NOMO-1 treated with DMSO at 0.1 percent for 48 hours (cell line): ENCODE results near the gene UBC.
"Not testable (repeated sequence)": the region's sequence is repeated elsewhere in the genome, so short reads cannot be mapped to it uniquely, and the experiment has no call there.

Source experiments
- DNase-seq: peaks from one replicate; lab custom pipeline; 2025; ENCODE audit not compliant: unreplicated experiment; lab: John Stamatoyannopoulos, UW

UBC gene

DNA sequence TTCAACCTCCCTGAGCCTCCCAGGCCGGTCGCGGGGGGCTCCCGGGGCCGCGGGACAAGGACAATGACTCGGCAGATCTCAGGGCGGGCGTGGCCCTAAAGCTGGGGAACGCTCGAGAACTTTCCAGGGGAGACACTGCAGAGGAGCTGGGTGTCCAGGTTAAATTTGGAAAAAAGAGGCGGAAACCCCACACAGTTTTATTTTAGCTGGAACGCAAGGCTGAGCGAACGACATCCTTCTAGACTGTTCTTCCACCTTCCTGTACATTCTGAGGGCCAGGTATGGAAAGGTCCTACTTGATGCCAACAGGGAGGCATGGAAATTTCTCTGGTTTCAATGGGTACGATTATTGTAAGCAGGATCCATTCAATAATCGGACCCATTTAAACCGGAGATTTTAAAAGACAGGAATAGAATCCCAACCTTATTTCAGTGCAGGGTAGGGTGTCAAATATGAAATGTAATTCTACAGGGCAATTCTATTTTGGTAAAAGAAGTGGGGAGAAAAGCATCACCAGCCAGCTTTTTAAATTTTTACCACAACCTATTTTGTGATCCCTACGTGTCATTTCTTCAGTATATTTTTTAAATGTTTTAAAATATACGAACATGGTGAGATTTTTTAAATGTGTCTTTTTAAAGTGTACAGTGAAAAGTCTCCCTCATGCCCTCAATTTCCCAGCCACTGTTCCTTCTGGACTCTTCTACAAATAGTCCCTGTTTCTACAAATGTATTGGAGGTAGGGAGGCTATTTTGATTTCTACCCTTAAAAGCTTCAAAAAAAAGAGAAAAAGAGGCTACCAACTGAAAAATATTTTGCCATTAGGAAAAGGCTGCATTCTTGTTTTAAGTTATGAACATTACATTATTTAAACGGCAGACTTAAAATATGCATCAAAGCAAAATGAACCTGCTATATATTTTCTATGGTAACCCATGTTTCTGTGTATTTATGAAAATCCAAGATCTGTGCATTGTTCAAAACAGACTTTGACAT, 1.1 kb upstream of the UBC start:
- no peak for DNase-seq

DNA sequence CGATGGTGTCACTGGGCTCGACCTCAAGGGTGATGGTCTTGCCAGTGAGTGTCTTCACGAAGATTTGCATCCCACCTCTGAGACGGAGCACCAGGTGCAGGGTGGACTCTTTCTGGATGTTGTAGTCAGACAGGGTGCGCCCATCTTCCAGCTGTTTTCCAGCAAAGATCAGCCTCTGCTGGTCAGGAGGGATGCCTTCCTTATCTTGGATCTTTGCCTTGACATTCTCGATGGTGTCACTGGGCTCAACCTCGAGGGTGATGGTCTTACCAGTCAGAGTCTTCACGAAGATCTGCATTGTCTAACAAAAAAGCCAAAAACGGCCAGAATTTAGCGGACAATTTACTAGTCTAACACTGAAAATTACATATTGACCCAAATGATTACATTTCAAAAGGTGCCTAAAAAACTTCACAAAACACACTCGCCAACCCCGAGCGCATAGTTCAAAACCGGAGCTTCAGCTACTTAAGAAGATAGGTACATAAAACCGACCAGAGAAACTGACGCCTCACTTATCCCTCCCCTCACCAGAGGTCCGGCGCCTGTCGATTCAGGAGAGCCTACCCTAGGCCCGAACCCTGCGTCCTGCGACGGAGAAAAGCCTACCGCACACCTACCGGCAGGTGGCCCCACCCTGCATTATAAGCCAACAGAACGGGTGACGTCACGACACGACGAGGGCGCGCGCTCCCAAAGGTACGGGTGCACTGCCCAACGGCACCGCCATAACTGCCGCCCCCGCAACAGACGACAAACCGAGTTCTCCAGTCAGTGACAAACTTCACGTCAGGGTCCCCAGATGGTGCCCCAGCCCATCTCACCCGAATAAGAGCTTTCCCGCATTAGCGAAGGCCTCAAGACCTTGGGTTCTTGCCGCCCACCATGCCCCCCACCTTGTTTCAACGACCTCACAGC, 717 bp downstream of the UBC start:
- no peak for DNase-seq

DNA sequence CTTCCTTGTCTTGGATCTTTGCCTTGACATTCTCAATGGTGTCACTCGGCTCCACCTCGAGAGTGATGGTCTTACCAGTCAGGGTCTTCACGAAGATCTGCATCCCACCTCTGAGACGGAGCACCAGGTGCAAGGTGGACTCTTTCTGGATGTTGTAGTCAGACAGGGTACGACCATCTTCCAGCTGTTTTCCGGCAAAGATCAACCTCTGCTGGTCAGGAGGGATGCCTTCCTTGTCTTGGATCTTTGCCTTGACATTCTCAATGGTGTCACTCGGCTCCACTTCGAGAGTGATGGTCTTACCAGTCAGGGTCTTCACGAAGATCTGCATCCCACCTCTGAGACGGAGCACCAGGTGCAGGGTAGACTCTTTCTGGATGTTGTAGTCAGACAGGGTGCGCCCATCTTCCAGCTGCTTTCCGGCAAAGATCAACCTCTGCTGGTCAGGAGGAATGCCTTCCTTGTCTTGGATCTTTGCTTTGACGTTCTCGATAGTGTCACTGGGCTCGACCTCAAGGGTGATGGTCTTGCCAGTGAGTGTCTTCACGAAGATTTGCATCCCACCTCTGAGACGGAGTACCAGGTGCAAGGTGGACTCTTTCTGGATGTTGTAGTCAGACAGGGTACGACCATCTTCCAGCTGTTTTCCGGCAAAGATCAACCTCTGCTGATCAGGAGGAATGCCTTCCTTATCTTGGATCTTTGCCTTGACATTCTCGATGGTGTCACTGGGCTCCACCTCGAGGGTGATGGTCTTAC, 1.7 kb downstream of the UBC start:
- DNase-seq, result not testable (repeated sequence)

DNA sequence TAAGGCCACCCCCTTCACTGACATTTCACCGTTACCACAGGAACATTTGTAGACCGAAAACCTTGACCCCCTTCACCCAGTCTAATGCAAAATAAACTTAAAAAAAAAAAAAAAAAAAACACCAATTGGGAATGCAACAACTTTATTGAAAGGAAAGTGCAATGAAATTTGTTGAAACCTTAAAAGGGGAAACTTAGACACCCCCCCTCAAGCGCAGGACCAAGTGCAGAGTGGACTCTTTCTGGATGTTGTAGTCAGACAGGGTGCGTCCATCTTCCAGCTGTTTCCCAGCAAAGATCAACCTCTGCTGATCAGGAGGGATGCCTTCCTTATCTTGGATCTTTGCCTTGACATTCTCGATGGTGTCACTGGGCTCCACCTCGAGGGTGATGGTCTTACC, 2.9 kb downstream of the UBC start:
- DNase-seq, result not testable (repeated sequence)

DNA sequence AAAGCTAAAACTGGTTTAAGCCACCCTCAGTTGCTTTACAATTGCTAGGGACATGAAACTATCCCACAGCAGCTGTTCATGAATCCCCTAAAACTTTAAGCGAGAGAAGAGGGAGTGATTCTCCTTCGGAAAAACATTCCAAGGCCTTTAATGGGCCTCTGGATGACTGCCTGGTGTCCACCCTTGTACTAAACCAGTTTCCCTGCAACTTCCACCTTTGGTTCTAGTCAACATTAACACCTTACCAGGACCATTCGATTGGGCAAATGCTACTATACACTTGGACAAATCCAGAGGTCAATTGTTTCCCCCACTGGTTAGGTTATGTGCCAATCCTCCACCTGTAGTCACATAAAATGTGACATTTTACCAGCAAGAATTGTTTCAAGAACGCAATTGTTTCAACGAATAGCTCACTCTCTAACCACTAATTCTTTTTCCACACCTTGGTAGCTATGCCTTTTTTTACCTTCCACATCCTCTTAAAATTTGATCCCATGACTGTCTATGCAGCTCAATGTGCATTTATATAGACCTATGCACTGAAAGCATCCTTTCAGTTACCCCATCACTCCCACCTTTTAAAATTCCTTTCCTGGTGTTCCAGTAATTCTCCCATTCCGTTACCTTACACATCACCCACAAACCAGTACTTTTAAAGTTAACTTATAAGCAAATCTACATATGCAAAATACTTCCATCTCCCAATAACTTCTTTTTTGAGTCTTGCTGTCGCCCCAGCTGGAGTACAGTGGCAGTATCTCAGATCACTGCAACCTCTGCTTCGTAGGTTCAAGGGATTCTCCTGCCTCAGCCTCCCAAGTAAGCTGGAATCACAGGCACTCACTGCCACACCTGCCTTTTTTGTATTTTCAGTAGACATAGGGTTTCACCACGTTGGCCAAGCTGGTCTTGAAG, 3.6 kb downstream of the UBC start:
- no peak for DNase-seq

DNA sequence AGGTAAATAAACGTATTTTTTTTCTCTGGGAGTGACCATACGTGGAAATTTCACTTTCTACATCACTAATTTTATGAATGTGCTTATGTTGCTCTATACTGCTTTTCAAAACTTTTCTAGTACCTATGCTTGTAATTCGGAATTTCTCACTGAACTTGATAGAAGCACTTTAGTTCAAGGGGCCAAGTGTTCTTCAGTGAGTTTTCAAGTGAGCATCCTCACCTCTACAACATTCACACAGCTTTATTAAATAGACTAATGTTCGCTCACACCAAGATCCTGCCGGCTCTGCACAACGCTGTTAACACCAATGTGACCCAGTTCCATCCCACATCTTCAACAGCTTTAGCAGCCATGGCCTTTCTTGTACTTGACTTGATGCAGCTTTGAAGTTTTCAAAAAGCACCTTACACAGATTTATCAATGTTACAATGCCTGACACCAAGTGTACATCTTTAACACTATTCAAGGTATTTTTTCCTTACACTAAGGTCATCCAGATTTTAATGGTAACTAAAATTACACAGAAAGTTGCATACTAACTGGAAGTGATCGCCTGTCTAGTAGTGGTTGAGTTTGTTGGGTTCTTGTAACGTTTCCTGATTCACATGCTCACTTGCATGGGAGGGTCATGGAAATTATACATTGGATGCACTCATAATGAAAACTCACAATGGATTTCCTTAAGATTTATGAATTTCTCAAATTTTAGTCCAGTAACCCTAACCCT, 4.5 kb downstream of the UBC start:
- DNase-seq, result no peak

DNA sequence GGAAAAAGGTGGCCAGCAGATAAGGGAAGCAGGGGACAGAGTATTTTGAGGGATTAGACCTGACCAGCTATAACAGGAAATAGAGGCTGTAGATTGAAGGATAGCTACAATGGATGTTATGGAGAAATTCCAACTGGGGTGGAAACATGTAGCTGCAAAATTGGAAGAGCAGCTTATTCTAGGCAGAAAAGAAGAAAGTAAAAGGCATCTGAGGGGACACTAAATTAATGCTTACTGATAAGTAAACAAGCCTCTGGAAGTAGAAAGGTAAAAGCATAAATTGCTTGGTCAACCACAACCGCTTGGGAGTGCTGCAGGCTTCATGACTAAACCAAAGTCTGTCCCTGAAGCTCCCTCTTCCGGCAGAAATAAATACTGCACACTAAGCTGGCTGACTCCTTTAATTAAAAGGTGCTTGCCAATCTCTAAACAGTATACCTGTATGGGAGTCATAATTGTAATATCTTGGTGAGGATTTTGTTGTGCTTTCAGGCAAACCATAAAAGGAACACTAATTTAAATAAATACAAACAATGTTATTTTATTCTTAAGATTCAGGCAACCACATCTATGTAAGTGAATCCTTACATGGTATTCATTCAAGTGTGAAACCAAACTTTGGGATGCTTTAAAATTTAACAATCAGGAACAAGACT, 7.7 kb downstream of the UBC start:
- no peak for DNase-seq

DNA sequence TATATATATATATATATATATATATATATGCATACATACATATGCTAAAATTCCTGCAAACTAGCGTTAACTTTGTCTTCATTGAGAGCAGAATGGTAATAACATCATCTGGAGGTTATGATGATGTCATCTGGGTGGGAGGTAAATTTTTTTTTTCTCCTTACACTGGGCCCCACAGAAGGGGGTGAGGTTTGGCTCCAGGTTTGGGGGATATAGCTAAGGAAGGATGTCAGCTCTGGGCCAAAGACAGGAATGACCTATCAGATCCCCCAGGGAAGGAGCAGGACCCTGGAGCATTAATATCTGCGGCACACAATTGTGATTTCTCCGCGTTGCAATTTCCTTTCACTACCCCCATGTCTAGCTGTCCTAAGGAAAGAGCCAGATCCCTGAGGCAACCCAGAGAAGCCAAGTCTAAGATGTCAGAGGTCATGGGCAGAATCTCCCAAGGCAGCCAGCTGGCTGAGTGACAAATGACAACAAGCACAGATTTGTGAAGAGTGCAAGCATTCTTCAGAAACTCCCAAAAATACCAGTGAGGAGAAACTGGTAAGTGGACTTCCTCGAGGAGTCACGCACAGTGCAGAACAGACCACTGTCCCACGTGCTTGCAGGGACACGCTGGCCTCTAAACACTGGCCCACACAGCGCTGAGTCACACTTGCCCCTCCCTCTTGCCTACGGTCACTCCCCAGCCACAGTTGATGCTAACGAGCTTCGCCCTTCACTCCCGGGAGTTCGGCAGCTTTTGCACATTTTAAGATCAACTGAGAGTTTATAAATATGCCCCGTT, 9.9 kb downstream of the UBC start:
- DNase-seq, result peak; percentile 66

DNA sequence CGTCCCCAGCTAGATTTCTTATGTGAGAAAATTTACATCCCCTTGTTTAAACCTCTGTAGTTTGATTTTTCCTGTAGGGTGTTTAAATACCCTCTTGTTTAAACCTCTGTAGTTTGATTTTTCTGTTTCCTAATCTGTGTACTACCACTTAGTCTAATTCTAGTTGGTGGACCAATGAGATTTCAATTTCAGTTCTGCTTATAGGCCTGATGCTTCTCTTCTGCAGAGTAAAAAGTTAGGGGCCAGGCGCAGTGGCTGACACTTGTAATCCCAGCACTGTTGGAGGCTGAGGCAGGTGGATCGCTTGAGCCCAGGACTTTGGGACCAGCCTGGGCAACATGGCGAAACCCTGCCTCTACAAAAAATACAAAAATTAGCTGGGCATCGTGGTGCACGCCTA, 11.5 kb downstream of the UBC start:
- DNase-seq, result peak; percentile 59

DNA sequence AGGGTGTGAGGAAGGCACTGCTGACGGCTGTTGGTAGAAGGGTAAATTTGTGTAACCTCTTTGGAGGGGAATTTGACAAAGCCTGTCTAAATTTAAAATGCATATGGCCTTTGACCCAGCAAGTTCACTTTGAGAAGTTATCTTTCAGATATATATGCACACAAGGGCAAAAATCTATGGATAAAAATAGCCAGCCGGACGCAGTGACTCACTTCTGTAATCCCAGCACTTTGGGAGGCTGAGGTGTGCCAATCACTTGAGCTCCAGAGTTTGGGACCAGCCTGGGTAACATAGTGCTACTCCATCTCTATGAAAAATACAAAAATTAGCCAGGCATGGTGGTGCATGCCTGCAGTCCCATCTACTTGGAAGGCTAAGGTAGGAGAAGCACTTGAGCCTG, 13.4 kb downstream of the UBC start:
- DNase-seq, result peak; percentile 24

DNA sequence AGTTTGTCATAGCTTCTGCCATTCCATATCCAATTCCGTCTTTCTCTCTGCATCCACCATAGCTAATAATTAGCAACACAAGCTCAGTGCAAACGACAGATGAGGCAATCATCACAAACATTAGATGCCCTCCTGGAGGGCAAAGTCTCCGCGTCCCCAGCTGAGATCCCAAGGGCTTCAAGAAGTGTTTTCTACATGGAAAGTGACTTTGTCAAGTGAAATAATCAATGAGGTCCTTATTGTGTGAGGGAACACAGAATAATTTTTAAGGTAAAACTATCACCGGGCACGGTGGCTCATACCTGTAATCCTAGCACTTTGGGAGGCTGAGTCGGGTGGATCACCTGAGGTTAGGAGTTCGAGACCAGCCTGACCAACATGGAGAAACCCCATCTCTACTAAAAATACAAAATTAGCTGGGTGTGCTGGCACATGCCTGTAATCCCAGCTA, 14.1 kb downstream of the UBC start:
- not testable (repeated sequence) for DNase-seq

DNA sequence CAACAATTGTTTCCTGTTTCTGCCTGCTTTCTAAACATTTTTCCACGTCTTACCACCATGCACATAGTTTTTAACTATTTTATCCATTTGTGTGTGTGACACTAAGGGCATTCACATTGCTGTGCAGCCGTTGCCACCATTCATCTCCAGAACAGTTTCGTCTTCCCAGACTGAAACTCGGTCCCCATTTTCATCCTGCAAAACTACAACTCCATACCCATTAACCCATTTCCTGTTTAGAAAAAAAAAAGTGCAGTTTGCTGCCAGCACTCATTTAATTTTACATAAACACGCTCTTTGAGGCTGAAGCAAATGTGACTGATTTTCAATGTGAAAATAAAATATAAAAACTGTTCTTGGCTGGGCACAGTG, 15.5 kb downstream of the UBC start:
- DNase-seq, result no peak

DNA sequence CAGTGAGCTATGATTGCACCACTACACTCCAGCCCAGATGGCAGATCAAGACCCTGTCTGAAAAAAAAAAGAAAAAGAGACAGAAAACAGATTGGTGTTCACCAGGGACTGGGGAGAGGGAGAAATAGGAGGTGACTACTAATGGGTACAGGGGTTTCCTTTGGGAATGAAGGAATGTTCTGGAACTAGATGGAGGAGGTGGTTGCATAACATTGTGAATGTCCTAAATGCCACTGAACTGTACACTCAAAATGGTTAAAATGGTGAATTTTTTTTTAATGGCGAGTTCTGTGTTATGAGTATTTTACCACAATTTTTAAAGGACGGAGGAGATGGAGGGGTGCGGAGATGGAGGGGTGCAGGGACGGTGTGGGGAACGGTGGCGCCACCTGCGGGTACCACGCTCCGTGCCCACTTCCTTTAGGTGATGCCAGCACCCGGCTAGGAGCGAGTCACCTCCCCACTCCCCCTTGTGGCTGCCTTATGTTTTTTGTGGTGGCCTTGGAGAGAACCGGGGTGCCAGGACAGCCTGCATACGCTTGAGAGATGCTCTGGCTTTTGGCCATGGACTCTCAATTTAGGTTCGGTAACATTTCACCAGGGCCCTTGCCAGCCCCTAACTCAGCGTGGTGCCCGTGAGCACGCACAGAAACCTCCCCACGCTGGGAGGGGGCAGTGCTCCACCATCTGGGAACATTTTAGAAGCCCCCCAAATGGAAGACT, 16.1 kb downstream of the UBC start:
- DNase-seq, result peak; percentile 68

DNA sequence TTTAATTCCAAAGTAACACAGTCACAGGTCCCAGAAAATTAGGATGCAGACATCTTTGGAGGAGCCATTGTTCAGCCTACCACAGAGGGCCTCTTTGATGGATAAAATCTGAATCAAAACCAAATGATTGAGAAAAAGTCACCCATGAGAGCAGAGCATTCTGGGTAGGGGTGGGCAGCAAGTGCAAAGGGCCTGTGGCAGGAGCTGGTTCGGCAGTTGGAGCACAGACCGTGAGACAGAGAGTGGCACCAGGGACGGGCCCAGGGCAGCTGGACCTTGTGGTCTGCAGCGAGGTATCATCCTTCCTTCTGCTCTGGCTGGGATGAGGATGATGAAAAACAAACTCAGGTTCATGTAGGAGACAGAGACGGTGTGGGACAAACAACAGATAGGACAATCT, 18.0 kb downstream of the UBC start:
- no peak for DNase-seq

DNA sequence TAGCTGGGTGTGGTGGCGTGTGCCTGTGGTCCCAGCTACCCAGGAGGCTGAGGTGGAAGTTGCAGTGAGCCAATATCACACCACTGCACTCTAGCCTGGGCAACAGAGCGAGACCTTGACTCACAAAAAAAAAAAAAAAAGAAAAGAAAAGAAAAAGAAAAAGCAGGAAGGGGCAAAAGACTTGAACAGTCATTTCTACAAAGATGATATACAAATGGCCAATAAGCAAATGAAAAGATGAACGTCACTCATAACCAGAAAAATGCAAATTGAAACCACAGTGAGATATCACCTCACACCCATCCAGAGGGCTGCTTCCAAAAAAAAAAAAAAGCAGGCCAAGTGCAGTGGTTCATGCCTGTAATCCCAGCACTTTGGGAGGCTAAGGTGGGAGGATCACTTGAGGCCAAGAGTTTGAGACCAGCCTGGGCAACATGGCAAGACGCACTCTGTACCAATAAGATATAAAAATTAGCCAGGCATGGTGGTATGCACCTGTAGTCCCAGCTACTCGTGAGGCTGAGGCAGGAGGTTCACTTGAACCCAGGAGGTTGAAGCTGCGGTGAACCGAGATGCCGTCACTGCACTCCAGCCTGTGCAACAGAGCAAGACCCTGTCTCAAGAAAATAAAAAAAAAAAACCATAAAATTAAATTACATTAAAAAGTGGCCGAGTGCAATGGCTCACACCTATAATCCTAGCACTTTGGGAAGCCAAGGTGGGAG, 20.5 kb downstream of the UBC start:
- no peak for DNase-seq

DNA sequence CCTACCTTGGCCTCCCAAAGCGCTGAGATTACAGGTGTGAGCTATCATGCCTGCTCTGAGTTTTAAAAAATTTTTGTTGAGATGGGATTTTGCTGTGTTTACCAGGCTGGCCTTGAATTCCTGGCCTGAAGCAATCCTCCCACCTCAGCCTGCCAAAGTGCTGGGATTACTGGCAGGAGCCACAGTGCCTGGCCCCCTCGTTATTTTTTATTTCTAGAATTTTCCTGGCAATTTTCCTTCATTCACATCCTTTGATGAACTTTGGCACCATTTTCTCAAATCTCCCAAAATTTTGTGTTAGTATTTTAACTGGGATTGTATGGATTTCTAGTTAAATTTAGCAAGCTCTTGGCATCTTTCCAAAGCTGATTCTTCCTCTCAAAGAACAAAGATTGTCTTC, 26.2 kb downstream of the UBC start:
- no peak for DNase-seq

DNA sequence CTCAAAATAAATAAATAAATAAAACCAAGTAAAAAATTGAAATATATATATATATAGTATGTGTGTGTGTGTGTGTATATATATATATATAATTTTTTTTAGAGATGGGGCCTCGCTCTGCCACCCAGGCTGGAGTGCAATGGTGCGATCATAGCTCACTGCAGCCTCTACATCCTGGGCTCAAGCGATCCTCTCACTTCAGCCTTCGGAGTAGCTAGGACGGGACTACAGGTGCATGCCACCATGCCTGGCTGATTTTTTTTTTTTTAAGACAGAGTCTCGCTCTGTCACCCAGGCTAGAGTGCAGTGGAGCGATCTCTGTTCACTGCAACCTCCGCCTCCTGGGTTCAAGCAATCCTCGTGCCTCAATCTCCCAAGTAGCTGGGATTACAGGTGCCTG, 26.7 kb downstream of the UBC start:
- not testable (repeated sequence) for DNase-seq
